Panc1 (cell line): ENCODE measurements around the gene LZTS2. TPM values are rescaled to one million over a fixed set of nuclear protein-coding genes. Genes with fewer than 3 reads are reported as not detected.

ENCODE experiments used
- ATAC-seq: fragments of 200-7000 bp; cut with Tn5 transposase; 2 replicates; pipeline ENCODE4 v1.9.1; 2020; ENCODE audit warnings: mild to moderate bottlenecking, moderate library complexity
- BruUV-seq: library from RNA; stranded (reverse); fragments of 400-500 nt; replicated peaks from 2 replicates; lab custom pipeline; 2021; lab: Mats Ljungman, UMichigan
- CTCF ChIA-PET: fragments of 300-600 bp; sonication (Branson Sonifier 250); formaldehyde crosslinking; loops from one replicate; lab custom pipeline; 2022; ENCODE audit warnings: antibody characterized with exemption; lab: Charles Lee
- POLR2A ChIA-PET: fragments of 300-600 bp; sonication (Branson Sonifier 250); formaldehyde crosslinking; loops from one replicate; lab custom pipeline; 2022; ENCODE audit warnings: antibody characterized with exemption; lab: Charles Lee
- DNase-seq: peaks from one replicate; pipeline ENCODE4 v3.0.0-alpha.2; 2010; ENCODE audit warnings: low read depth, low spot score
- H3K27ac ChIP-seq: 2 replicates; pipeline ENCODE4 v1.5.1; 2011; ENCODE audit warnings: mild to moderate bottlenecking, low read length, inconsistent platforms
- H3K27me3 ChIP-seq: fragments of 200-500 bp; sonication (Bioruptor generic); 2 replicates; pipeline ENCODE4 v1.6.0; 2014; ENCODE audit warnings: low read length, inconsistent platforms; ENCODE audit not compliant: control insufficient read depth, insufficient read depth
- H3K36me3 ChIP-seq: fragments of 200-500 bp; sonication (Bioruptor generic); 2 replicates; pipeline ENCODE4 v1.5.1; 2014; ENCODE audit warnings: inconsistent platforms, mild to moderate bottlenecking, low read length, moderate library complexity; ENCODE audit not compliant: control insufficient read depth, insufficient read depth
- H3K4me1 ChIP-seq: 2 replicates; pipeline ENCODE4 v1.5.1; 2011; ENCODE audit warnings: inconsistent platforms, mild to moderate bottlenecking, low read length, moderate library complexity; ENCODE audit not compliant: control insufficient read depth, insufficient read depth
- H3K4me3 ChIP-seq, 2 experiments: 2 replicates each; pipeline ENCODE4 v1.5.1; 2011 to 2012; ENCODE audit warnings: low read depth in 2 of 2, low read length in 2 of 2, mild to moderate bottlenecking in 2 of 2, inconsistent platforms in 1 of 2, moderate library complexity in 1 of 2
- H3K9me3 ChIP-seq: fragments of 200-500 bp; sonication (Bioruptor generic); 2 replicates; pipeline ENCODE4 v1.5.1; 2014; ENCODE audit warnings: low read depth, mild to moderate bottlenecking, inconsistent platforms, low read length, moderate library complexity; ENCODE audit not compliant: control insufficient read depth, insufficient read depth
- CTCF ChIP-seq: fragments of 450-650 bp; IDR thresholded peaks from 2 replicates; pipeline ENCODE4 v1.5.1; 2017; ENCODE audit warnings: mild to moderate bottlenecking
- POLR2AphosphoS5 ChIP-seq: IDR thresholded peaks from 2 replicates; pipeline ENCODE4 v1.6.1; 2012; ENCODE audit warnings: mild to moderate bottlenecking, low read depth, low read length, moderate library complexity
- SIN3A ChIP-seq: IDR thresholded peaks from 2 replicates; pipeline ENCODE4 v1.6.1; 2012; ENCODE audit warnings: low read depth, mild to moderate bottlenecking, low read length, moderate library complexity, borderline replicate concordance; ENCODE audit not compliant: insufficient read depth
- TCF7L2 ChIP-seq: IDR thresholded peaks from 2 replicates; pipeline ENCODE4 v1.6.1; 2011; ENCODE audit warnings: mild to moderate bottlenecking, low read depth, low read length, inconsistent platforms
- in situ Hi-C: cut with HindIII; loops from 2 replicates; pipeline ENCODE4 v1.10.0; 2016; ENCODE audit warnings: low sequenced_read_pairs, low pct_unique_long_range_greater_than_20kb
- intact Hi-C: fragments of 100-400 bp; cut with micrococcal nuclease; formaldehyde crosslinking; loops from one replicate; pipeline ENCODE4 v1.10.0; 2022; ENCODE audit not compliant: unreplicated experiment
- total RNA-seq: library from RNA; stranded (reverse); gene quantifications from one replicate; pipeline ENCODE4 v1.2.1, GENCODE V29; 2021; ENCODE audit not compliant: unreplicated experiment
- TF ChIP-seq, protein P1 (sequence below), 2 experiments: IDR thresholded peaks; 2 replicates each; pipeline ENCODE4 v1.6.1; 2011 to 2012; ENCODE audit warnings: low read depth in 2 of 2, control low read depth in 1 of 2, low read length in 1 of 2, mild to moderate bottlenecking in 1 of 2, moderate library complexity in 1 of 2; ENCODE audit not compliant: insufficient read depth in 1 of 2

Gene LZTS2
- total RNA-seq, 1 experiment from 2014 or later, result 65.5 TPM

- ChIA-PET POLR2A (no interaction called here), CTCF (interaction anchor here (1.0 kb wide), 1 partner anchor 43 kb away, joined by 4 read pairs; no protein-coding TSS in a partner anchor)
- TF ChIP-seq CTCF (no peak), POLR2AphosphoS5 (no peak), TCF7L2 (no peak), SIN3A (no peak)
- TF ChIP-seq, protein P1, sequence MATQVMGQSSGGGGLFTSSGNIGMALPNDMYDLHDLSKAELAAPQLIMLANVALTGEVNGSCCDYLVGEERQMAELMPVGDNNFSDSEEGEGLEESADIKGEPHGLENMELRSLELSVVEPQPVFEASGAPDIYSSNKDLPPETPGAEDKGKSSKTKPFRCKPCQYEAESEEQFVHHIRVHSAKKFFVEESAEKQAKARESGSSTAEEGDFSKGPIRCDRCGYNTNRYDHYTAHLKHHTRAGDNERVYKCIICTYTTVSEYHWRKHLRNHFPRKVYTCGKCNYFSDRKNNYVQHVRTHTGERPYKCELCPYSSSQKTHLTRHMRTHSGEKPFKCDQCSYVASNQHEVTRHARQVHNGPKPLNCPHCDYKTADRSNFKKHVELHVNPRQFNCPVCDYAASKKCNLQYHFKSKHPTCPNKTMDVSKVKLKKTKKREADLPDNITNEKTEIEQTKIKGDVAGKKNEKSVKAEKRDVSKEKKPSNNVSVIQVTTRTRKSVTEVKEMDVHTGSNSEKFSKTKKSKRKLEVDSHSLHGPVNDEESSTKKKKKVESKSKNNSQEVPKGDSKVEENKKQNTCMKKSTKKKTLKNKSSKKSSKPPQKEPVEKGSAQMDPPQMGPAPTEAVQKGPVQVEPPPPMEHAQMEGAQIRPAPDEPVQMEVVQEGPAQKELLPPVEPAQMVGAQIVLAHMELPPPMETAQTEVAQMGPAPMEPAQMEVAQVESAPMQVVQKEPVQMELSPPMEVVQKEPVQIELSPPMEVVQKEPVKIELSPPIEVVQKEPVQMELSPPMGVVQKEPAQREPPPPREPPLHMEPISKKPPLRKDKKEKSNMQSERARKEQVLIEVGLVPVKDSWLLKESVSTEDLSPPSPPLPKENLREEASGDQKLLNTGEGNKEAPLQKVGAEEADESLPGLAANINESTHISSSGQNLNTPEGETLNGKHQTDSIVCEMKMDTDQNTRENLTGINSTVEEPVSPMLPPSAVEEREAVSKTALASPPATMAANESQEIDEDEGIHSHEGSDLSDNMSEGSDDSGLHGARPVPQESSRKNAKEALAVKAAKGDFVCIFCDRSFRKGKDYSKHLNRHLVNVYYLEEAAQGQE (IDR thresholded peaks at IDR 0.05; ENCODE audit: insufficient read depth in 1 of 2, low read depth in 2 of 2, low read length in 1 of 2), result no peak
- Histone ChIP-seq H3K4me3 (peak overlapping the region; percentile 51 to 56), H3K27me3 (no peaks in the 10 kb centered on the region), H3K36me3 (0 out of 2 replicates have a peak, but pooled peaks cover 1% of the 10 kb centered on the region), H3K9me3 (no peaks in the 10 kb centered on the region), H3K27ac (peak overlapping the region; percentile 15; the same call in 1 of the 2 replicates), H3K4me1 (peaks cover 10% of the 10 kb centered on the region)
- in situ Hi-C loops (no loop called here), intact Hi-C loops (no loop called here)
- DNase-seq, result no peak
- no TSS peak for BruUV-seq
- ATAC-seq, result peak; percentile 58
These were observed 30.8 kb upstream of the LZTS2 start for GRCh38 chr10:100968863-100969186.

DNA sequence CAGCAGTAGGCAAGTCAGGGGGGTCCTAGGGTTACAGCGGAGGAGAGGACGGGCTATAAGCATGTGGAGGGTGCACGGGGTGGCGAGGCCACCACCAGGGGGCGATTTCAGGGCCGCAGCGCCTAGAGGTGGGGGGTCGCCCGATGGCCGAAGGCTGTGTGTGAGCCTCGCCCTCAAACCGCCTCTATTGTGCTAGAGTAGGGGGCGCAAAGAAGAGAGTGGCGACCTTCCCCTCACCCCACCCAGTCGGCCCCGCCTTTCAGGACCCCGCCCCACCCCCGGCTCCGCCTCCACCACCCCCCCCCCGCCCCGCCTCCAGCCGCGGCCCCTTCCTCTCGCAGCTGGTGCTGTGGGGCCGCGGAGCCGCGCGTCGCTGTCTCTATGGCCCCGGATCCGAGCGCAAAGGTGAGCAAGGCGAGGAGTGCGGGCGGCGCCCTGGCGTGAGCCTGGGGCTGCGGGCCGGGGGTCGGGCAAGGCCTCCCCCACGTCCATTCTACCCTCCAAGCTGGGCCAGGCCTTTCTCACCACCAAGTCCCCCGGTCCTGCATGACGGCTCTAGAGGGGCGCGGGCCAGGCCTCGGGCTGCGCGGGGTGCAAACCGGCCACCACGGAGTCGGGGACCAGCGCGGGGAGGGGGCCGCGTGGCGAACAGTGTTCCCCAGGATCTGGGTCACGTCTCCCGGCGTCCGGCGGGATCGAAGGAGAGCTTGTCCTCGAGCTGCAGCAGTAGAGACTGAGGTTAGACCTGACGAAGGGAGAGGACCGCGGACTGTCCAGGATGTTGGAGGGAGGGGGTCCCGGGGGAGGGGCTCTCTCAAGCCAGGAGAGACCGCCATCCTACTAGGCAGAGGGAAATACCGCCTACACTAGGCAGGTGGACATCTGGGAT, 30.2 kb upstream of the LZTS2 start, which contains the start of gene SEMA4G:
Gene SEMA4G, plus strand, starts transcription at position 318 of the 889 bp plus-strand sequence. CDS start 3,409 bp downstream, outside the sequence.
- peaks cover 10% of the 10 kb centered on the region for H3K4me1 ChIP-seq
- peak within 1 kb of the TSS; percentile 30; the same call in 1 of the 2 replicates for H3K27ac ChIP-seq
- CTCF ChIA-PET, result interaction anchor here (1.0 to 1.6 kb wide), 3 partner anchors 27 to 45 kb away, joined by 4 to 11 read pairs (median 4); no protein-coding TSS in a partner anchor
- TF ChIP-seq, protein P1 (IDR thresholded peaks at IDR 0.05; ENCODE audit: insufficient read depth in 1 of 2, low read depth in 2 of 2, low read length in 1 of 2), result no peak
- TF ChIP-seq CTCF (peak; percentile 89), TCF7L2 (no peak), SIN3A (no peak), POLR2AphosphoS5 (no peak)
- POLR2A ChIA-PET, result no interaction called here
- H3K36me3 ChIP-seq, result no peaks in the 10 kb centered on the region
- BruUV-seq, result no TSS peak
- no peaks in the 10 kb centered on the region for H3K9me3 ChIP-seq
- ATAC-seq (peak; percentile 87), DNase-seq (peak; percentile 13)
- intact Hi-C loops, result no loop called here
- in situ Hi-C loops, result no loop called here
- peak within 1 kb of the TSS; percentile 51 to 56 for H3K4me3 ChIP-seq
- no peaks in the 10 kb centered on the region for H3K27me3 ChIP-seq
